A549 (cell line): ENCODE measurements around the gene ROBO1. TPM values are rescaled to one million over a fixed set of nuclear protein-coding genes. Genes with fewer than 3 reads are reported as not detected.

ENCODE experiments used
- ATAC-seq, 2 experiments: fragments of 200-7000 bp in 1 of 2; fragments of >200 bp in 1 of 2; cut with Nextera tagmentation in 1 of 2; cut with Tn5 transposase in 1 of 2; 3 replicates each; pipeline versions ENCODE4 v1.8.0 to v1.9.1; 2018 to 2020; ENCODE audit warnings: mild to moderate bottlenecking in 1 of 2, moderate library complexity in 1 of 2
- CTCF ChIA-PET: fragments of 300-600 bp; sonication (Branson Sonifier 250); formaldehyde crosslinking; extraction: SDS; loops from one replicate; lab custom pipeline; 2021; ENCODE audit warnings: antibody characterized with exemption, inconsistent platforms; lab: Yijun Ruan, JAX
- POLR2A ChIA-PET: fragments of 350-600 bp; formaldehyde crosslinking; extraction: SDS; loops from one replicate; lab custom pipeline; 2021; ENCODE audit warnings: antibody characterized with exemption, inconsistent platforms; lab: Yijun Ruan, JAX
- DNase-seq, 2 experiments: peaks; one replicate each; pipeline versions ENCODE4 v3.0.0 to v3.0.0-alpha.2; 2011 to 2016; ENCODE audit warnings: low read depth in 1 of 2, low spot score in 1 of 2
- FAIRE-seq: peaks from 2 replicates; lab custom pipeline; 2011; peaks lifted over from hg19 to GRCh38; lab: Jason Lieb, UNC
- H3K27ac ChIP-seq, 2 experiments: fragments of >200 bp; sonication (Bioruptor Twin); formaldehyde crosslinking; 3 replicates each; pipeline ENCODE4 v1.5.1; 2016 to 2017
- H3K4me1 ChIP-seq: fragments of >200 bp; sonication (Bioruptor Twin); formaldehyde crosslinking; 3 replicates; pipeline ENCODE4 v1.6.1; 2016
- H3K4me2 ChIP-seq: fragments of >200 bp; sonication (Bioruptor Twin); formaldehyde crosslinking; 3 replicates; pipeline ENCODE4 v1.6.1; 2016
- H3K4me3 ChIP-seq: fragments of >200 bp; sonication (Bioruptor Twin); formaldehyde crosslinking; 3 replicates; pipeline ENCODE4 v1.5.1; 2016
- H3K9me3 ChIP-seq: fragments of >200 bp; sonication (Bioruptor Twin); formaldehyde crosslinking; 3 replicates; pipeline ENCODE4 v1.6.1; 2016
- BCL3 ChIP-seq: fragments of >200 bp; sonication (Bioruptor Twin); formaldehyde crosslinking; IDR thresholded peaks from 3 replicates; pipeline ENCODE4 v1.6.1; 2016
- CHD4 ChIP-seq: fragments of 200-600 bp; sonication (generic); IDR thresholded peaks from 2 replicates; pipeline ENCODE4 v1.6.1; 2016; ENCODE audit warnings: antibody characterized with exemption, mild to moderate bottlenecking, borderline replicate concordance
- EHF ChIP-seq: fragments of 250-450 bp; sonication (Bioruptor Pico); IDR thresholded peaks from 2 replicates; pipeline ENCODE4 v1.5.0; 2020; ENCODE audit warnings: mild to moderate bottlenecking
- ELK1 ChIP-seq: fragments of 150-350 bp; IDR thresholded peaks from 2 replicates; pipeline ENCODE4 v1.6.1; 2014; ENCODE audit warnings: low read depth, mild to moderate bottlenecking, low read length
- EP300 ChIP-seq, 2 experiments: fragments of >200 bp; sonication (Bioruptor Twin); formaldehyde crosslinking; IDR thresholded peaks; 2 replicates in 1 of 2; 3 replicates in 1 of 2; pipeline ENCODE4 v1.6.1; 2016 to 2017
- GATA3 ChIP-seq: IDR thresholded peaks from 2 replicates; pipeline ENCODE4 v1.6.1; 2012; ENCODE audit warnings: borderline replicate concordance
- HEYL ChIP-seq: fragments of 250-450 bp; sonication (Bioruptor Pico); IDR thresholded peaks from 2 replicates; pipeline ENCODE4 v1.8.0; 2021; ENCODE audit warnings: mild to moderate bottlenecking, moderate library complexity
- HOXA7 ChIP-seq: fragments of 250-450 bp; sonication (Bioruptor Pico); IDR thresholded peaks from 2 replicates; pipeline ENCODE4 v1.5.0; 2020; ENCODE audit warnings: mild to moderate bottlenecking, moderate library complexity
- JUNB ChIP-seq: fragments of >200 bp; sonication (Bioruptor Twin); formaldehyde crosslinking; IDR thresholded peaks from 2 replicates; pipeline ENCODE4 v1.6.1; 2016
- KDM5A ChIP-seq: fragments of 200-600 bp; sonication (generic); IDR thresholded peaks from 2 replicates; pipeline ENCODE4 v1.6.1; 2016; ENCODE audit warnings: antibody characterized with exemption, mild to moderate bottlenecking
- NFE2L2 ChIP-seq: fragments of 150-350 bp; conservative IDR thresholded peaks from 2 replicates; pipeline ENCODE4 v1.6.1; 2014; ENCODE audit warnings: low read length
- POLR2A ChIP-seq: IDR thresholded peaks from 2 replicates; pipeline ENCODE4 v1.6.1; 2012; ENCODE audit warnings: mild to moderate bottlenecking, low read length
- REST ChIP-seq: fragments of 200-600 bp; sonication (generic); IDR thresholded peaks from 2 replicates; pipeline ENCODE4 v1.6.1; 2016; ENCODE audit warnings: antibody characterized with exemption, mild to moderate bottlenecking, moderate library complexity
- RNF2 ChIP-seq: fragments of 200-600 bp; sonication (generic); IDR thresholded peaks from 2 replicates; pipeline ENCODE4 v1.6.1; 2016; ENCODE audit warnings: low read depth, mild to moderate bottlenecking, antibody characterized with exemption, moderate library complexity, borderline replicate concordance
- SREBF2 ChIP-seq: fragments of 450-650 bp; IDR thresholded peaks from 2 replicates; pipeline ENCODE4 v1.6.1; 2014; ENCODE audit warnings: mild to moderate bottlenecking, moderate library complexity
- TFCP2L1 ChIP-seq: fragments of 250-450 bp; sonication (Bioruptor Pico); IDR thresholded peaks from 2 replicates; pipeline ENCODE4 v1.5.0; 2021; ENCODE audit warnings: mild to moderate bottlenecking
- TP53 ChIP-seq: fragments of 250-450 bp; sonication (Bioruptor Pico); IDR thresholded peaks from 2 replicates; pipeline ENCODE4 v1.5.0; 2021; ENCODE audit warnings: mild to moderate bottlenecking, moderate library complexity
- ZSCAN20 ChIP-seq: fragments of 250-450 bp; sonication (Bioruptor Pico); IDR thresholded peaks from 2 replicates; pipeline ENCODE4 v1.8.0; 2022; ENCODE audit warnings: mild to moderate bottlenecking, moderate library complexity
- WGBS: methylation state at CpG from one replicate; pipeline ENCODE4 v1.1.6; 2017; ENCODE audit errors: missing lambda C conversion rate; 5-methylcytosine and 5-hydroxymethylcytosine counted together
- polyA plus RNA-seq, 4 experiments: library from polyadenylated mRNA; depleted of rRNA in 3 of 4; stranded (reverse); fragments of >200 nt; fragmentation: RNase III in 1 of 4; extraction: RNeasy Plus Mini Kit Qiagen cat#74134 plus additional on column Dnase treatment in 1 of 4; gene quantifications; 2 replicates in 3 of 4; 3 replicates in 1 of 4; pipeline ENCODE4 v1.2.3, GENCODE V29; 2011 to 2017
- TF ChIP-seq, protein P1 (sequence below): IDR thresholded peaks from 2 replicates; pipeline ENCODE4 v1.6.1; 2012
- TF ChIP-seq, protein P2 (sequence below): fragments of 450-650 bp; IDR thresholded peaks from 2 replicates; pipeline ENCODE4 v1.6.1; 2014; ENCODE audit warnings: antibody characterized with exemption
- TF ChIP-seq, protein P3 (sequence below): fragments of >200 bp; sonication (Bioruptor Twin); formaldehyde crosslinking; IDR thresholded peaks from 3 replicates; pipeline ENCODE4 v1.5.1; 2016

ROBO1 gene
- polyA plus RNA-seq, 2 of the 4 experiments (the other 2 are of a cell fraction) = 25.3 to 35.6 TPM

GRCh38 chr3:79257791-79258190 is 510.0 kb downstream of the ROBO1 start:
- ChIA-PET POLR2A (no interaction called here), CTCF (no interaction called here)
- ATAC-seq (no peak), DNase-seq (no peak), FAIRE-seq (no peak)
- Histone ChIP-seq H3K4me2 (no peak overlapping the region), H3K4me3 (no peak overlapping the region), H3K9me3 (no peaks in the 10 kb centered on the region), H3K27ac (no peak overlapping the region), H3K4me1 (no peaks in the 10 kb centered on the region)
- TF ChIP-seq, protein P1, sequence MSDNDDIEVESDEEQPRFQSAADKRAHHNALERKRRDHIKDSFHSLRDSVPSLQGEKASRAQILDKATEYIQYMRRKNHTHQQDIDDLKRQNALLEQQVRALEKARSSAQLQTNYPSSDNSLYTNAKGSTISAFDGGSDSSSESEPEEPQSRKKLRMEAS = no peak
- TF ChIP-seq, protein P2, sequence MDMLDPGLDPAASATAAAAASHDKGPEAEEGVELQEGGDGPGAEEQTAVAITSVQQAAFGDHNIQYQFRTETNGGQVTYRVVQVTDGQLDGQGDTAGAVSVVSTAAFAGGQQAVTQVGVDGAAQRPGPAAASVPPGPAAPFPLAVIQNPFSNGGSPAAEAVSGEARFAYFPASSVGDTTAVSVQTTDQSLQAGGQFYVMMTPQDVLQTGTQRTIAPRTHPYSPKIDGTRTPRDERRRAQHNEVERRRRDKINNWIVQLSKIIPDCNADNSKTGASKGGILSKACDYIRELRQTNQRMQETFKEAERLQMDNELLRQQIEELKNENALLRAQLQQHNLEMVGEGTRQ = no peak
- TF ChIP-seq, protein P3, sequence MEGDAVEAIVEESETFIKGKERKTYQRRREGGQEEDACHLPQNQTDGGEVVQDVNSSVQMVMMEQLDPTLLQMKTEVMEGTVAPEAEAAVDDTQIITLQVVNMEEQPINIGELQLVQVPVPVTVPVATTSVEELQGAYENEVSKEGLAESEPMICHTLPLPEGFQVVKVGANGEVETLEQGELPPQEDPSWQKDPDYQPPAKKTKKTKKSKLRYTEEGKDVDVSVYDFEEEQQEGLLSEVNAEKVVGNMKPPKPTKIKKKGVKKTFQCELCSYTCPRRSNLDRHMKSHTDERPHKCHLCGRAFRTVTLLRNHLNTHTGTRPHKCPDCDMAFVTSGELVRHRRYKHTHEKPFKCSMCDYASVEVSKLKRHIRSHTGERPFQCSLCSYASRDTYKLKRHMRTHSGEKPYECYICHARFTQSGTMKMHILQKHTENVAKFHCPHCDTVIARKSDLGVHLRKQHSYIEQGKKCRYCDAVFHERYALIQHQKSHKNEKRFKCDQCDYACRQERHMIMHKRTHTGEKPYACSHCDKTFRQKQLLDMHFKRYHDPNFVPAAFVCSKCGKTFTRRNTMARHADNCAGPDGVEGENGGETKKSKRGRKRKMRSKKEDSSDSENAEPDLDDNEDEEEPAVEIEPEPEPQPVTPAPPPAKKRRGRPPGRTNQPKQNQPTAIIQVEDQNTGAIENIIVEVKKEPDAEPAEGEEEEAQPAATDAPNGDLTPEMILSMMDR = no peak
- WGBS = 3% methylated on average over 1 of the region's 1 CpG

GRCh38 chr3:79255702-79256101 is 512.1 kb downstream of the ROBO1 start:
- Histone ChIP-seq H3K4me1 (no peaks in the 10 kb centered on the region), H3K4me2 (no peak overlapping the region), H3K4me3 (no peak overlapping the region), H3K9me3 (no peaks in the 10 kb centered on the region), H3K27ac (no peak overlapping the region)
- WGBS = 20% methylated on average over 2 of the region's 2 CpGs
- ATAC-seq (no peak), FAIRE-seq (no peak), DNase-seq (no peak)
- POLR2A ChIA-PET = no interaction called here
- CTCF ChIA-PET = no interaction called here
- TF ChIP-seq TFCP2L1 (CRISPR knock-in tag) (no peak), ELK1 (no peak), REST (no peak), HOXA7 (CRISPR knock-in tag) (no peak), SREBF2 (no peak), KDM5A (no peak), RNF2 (no peak), EHF (no peak), CHD4 (no peak), HEYL (no peak), NFE2L2 (no peak), BCL3 (no peak), ZSCAN20 (no peak), POLR2A (no peak), JUNB (no peak), GATA3 (no peak), EP300 (IDR thresholded peaks at IDR 0.05) (no peak), TP53 (CRISPR knock-in tag) (no peak)
